ENCODE data around the gene TFPI. TPM values are rescaled to one million over a fixed set of nuclear protein-coding genes. Genes with fewer than 3 reads are reported as not detected.
A peak's percentile ranks its signal among the peaks of the same experiment; 100 is the strongest.

Gene TFPI
- total and polyA plus RNA-seq, 3 donors from 2014 or later = 10.5 to 13.5 (median 10.5) TPM

DNA sequence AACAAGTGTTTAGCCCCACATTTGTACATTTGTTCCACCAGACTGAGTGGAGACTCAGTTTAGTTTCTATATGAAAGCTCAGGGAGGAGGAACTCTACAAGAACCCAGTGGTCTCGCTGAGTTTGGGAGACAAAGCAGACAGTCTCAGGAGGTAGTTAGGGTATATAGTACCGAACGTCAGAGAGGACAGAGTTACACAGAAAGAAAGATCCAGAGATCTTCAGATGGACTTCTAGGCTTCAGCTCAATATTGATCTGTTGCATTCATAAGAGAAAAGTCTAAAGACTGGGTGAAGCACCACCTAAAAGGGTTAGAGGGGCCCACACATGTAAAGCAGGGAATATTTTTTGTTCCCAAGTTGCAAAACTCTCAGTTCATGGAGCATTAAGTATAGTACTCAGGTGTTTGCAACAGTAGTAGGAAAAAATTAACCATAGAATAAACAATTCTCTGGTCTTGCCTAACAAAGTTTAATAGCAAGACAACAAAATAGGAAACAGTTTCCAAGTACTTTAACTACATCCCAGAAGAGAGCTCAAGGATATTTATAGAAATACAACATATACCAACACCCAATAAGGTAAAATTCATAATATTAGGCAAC is 4.2 kb downstream of the TFPI start:
- Histone ChIP-seq H3K27ac (peak overlapping the region in 1 of 2 donors; percentile 71), H3K9me3 (no peaks in the 10 kb centered on the region), H3K27me3 (no peaks in the 10 kb centered on the region), H3K4me1 (no peaks in the 10 kb centered on the region), H3K36me3 (ENCODE audit: low read depth, missing control alignments) (no peaks in the 10 kb centered on the region), H3K4me3 (no peak overlapping the region)
- no peak for TF ChIP-seq CTCF (IDR thresholded peaks at IDR 0.05)
- TF ChIP-seq POLR2A (IDR thresholded peaks at IDR 0.05) = no peak
- WGBS, 2 donors = 66 to 67% methylated on average over 3 of the region's 3 CpGs
- intact Hi-C loops (cut with DNase I; ENCODE audit: low total_unique reads) = no loop called here
- DNase-seq = no peak

DNA sequence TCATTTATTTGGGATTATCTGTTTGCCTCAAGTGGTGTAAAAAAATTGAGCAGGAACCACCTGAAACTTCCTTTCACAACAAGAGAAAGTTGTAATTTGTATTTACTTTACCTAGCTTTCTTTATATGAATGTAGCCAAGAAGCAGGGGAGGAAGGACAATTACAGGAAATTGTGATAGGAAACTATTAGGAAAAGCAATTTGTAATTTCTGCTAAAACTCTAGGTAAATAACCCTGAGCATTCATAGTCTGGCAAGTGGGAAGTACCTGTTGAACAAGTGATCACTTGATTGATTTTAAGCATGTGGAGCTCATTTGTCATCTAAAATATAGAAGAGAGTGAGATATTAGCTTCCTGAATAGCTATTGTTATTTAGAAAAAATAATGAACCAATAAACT is 5.0 kb downstream of the TFPI start:
- Histone ChIP-seq H3K9me3 (no peaks in the 10 kb centered on the region), H3K27me3 (no peaks in the 10 kb centered on the region), H3K4me1 (no peaks in the 10 kb centered on the region), H3K27ac (peak overlapping the region in 1 of 2 donors; percentile 71), H3K36me3 (ENCODE audit: low read depth, missing control alignments) (no peaks in the 10 kb centered on the region), H3K4me3 (no peak overlapping the region)
- intact Hi-C loops (cut with DNase I; ENCODE audit: low total_unique reads) = no loop called here
- no peak for TF ChIP-seq CTCF (IDR thresholded peaks at IDR 0.05)
- TF ChIP-seq POLR2A (IDR thresholded peaks at IDR 0.05) = no peak
- DNase-seq = no peak

DNA sequence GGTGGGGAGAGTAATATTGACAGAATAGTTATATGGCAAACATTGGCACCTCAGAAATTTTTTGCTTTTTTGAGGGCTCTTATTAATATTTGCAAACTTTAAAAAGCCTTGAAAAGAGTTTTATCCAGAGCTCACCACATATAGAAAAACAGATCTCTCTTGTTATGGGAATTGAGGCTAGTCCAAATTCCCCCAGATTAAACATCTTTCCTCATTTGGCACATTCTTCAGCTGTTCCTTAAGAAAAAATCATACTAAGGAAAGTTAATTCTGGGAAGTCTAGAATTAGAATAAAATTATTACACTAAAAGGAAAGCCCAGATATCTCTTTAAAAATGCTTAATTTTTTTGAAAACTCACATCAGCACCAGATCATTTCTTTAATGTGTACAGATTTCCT is 5.6 kb downstream of the TFPI start:
- H3K4me3 ChIP-seq = no peak overlapping the region
- intact Hi-C loops (cut with DNase I; ENCODE audit: low total_unique reads) = no loop called here
- H3K36me3 ChIP-seq (ENCODE audit: low read depth, missing control alignments) = no peaks in the 10 kb centered on the region
- no peaks in the 10 kb centered on the region for H3K4me1 ChIP-seq
- DNase-seq = no peak
- H3K27me3 ChIP-seq = no peaks in the 10 kb centered on the region
- no peaks in the 10 kb centered on the region for H3K9me3 ChIP-seq
- no peak for TF ChIP-seq CTCF (IDR thresholded peaks at IDR 0.05)
- no peak for TF ChIP-seq POLR2A (IDR thresholded peaks at IDR 0.05)
- H3K27ac ChIP-seq = peak overlapping the region in 1 of 2 donors; percentile 71

DNA sequence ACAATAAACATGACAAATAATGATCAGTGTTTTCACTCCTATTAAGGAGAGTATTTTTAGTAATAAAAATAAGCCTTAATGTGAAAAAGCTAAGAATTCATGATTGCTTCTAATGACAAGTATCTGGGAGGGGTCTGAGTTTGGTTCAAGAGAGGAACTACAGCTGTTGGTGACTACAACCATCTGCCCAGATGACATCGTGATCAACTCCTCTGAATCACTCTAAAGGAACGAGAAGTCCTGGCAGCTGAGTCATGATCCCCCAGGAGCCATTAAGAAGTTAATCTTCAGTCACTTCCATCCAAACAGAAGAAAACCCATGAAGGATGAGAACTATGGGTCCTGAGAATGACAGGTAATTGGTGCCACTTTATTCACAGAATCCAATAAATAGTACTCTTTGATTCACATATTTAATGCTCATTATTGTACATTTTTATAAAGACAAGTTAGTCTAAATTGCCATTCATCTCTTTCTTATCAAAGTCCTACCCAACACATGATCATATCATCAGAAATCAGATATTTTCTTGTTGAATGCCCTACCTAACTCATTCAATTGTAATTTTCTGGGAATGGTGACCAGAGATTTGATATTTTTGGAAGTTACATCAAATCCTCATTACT is 6.8 kb downstream of the TFPI start:
- peak; percentile 58 for DNase-seq
- intact Hi-C loops (cut with DNase I; ENCODE audit: low total_unique reads) = no loop called here

More for the DNA sequence above, 6.8 kb downstream of the TFPI start:
- 42 to 44% methylated on average over 2 of the region's 2 CpGs for WGBS, 2 donors
- Histone ChIP-seq H3K36me3 (ENCODE audit: low read depth, missing control alignments) (no peaks in the 10 kb centered on the region), H3K9me3 (no peaks in the 10 kb centered on the region), H3K4me3 (no peak overlapping the region), H3K27ac (peak overlapping the region in 1 of 2 donors; percentile 71), H3K4me1 (no peaks in the 10 kb centered on the region), H3K27me3 (no peaks in the 10 kb centered on the region)
- TF ChIP-seq CTCF (IDR thresholded peaks at IDR 0.05) (no peak), POLR2A (IDR thresholded peaks at IDR 0.05) (no peak)
